Adrenal gland (tissue), 12 donors: ENCODE data around the gene NCLN. TPM values are rescaled to one million over a fixed set of nuclear protein-coding genes. Genes with fewer than 3 reads are reported as not detected.

Experiments
- DNase-seq, 7 donors: peaks; one replicate each; pipeline ENCODE4 v3.0.0-alpha.2; 2019 to 2020
- H3K27ac ChIP-seq, 5 donors: fragments of 200-600 bp; sonication (generic) in 4 of 5; 1 replicate in 3 of 5; 2 replicates in 2 of 5; pipeline versions ENCODE4 v1.5.1 to v1.8.0; 2016 to 2020; ENCODE audit warnings: mild to moderate bottlenecking in 1 of 5
- H3K27me3 ChIP-seq: fragments of 200-600 bp; 2 replicates; pipeline ENCODE4 v1.8.0; 2021
- H3K36me3 ChIP-seq, 2 donors: fragments of 200-600 bp; replicated peaks in 1 of 2; 1 replicate in 1 of 2; 2 replicates in 1 of 2; pipeline versions ENCODE4 v1.5.1 to v1.8.0; 2018 to 2022
- H3K4me1 ChIP-seq, 2 donors: fragments of 200-600 bp; replicated peaks in 1 of 2; 1 replicate in 1 of 2; 2 replicates in 1 of 2; pipeline versions ENCODE4 v1.5.1 to v1.8.0; 2018 to 2021
- H3K4me3 ChIP-seq, 4 donors: fragments of 200-600 bp; sonication (generic) in 3 of 4; one replicate each; pipeline ENCODE4 v1.5.1; 2016 to 2018
- H3K9me3 ChIP-seq, 3 donors: fragments of 200-600 bp; sonication (generic) in 1 of 3; replicated peaks in 1 of 3; 1 replicate in 2 of 3; 2 replicates in 1 of 3; pipeline versions ENCODE4 v1.5.1 to v1.8.0; 2016 to 2021
- POLR2A ChIP-seq, 2 donors: fragments of 450-650 bp; IDR thresholded peaks; one replicate each; pipeline ENCODE4 v1.6.1; 2017; ENCODE audit warnings: antibody characterized with exemption in 2 of 2, mild to moderate bottlenecking in 2 of 2, moderate library complexity in 1 of 2
- WGBS, 4 donors: extraction: QIAGEN DNeasy Blood & Tissue Kit in 2 of 4; methylation state at CpG; one replicate each; pipeline versions ENCODE4 v1.1.5 to v1.1.7; 2013 to 2017; 5-methylcytosine and 5-hydroxymethylcytosine counted together
- intact Hi-C, 2 donors: fragments of 100-400 bp; cut with DNase I; formaldehyde crosslinking; loops; one replicate each; pipeline versions ENCODE4 v1.14.1 to v1.15.0; 2022 to 2023
- polyA plus RNA-seq, 3 donors: library from polyadenylated mRNA; stranded (reverse); fragments of 200-250 nt in 2 of 3; fragments of 350-450 nt in 1 of 3; fragmentation: Illumina TruSeq in 1 of 3; extraction: RNeasy Lipid Tissue Mini Kit (QIAGEN cat#74804) in 1 of 3; gene quantifications; one replicate each; pipeline ENCODE4 v1.2.3, GENCODE V29; 2013 to 2014
- total RNA-seq, 9 donors: library from RNA; depleted of rRNA in 4 of 9; stranded (reverse); fragments of >200 nt in 4 of 9; fragments of 120-200 nt in 1 of 9; fragmentation: NEBNext Ultra II Directional in 1 of 9; extraction: Animal tissue kit (Norgen Biotek cat#: 25700) in 1 of 9; gene quantifications; one replicate each; pipeline versions ENCODE4 v1.1.0 to v1.2.4, GENCODE V29; 2013 to 2023
- TF ChIP-seq, protein P1 (sequence below), 6 experiments: fragments of 450-650 bp in 4 of 6; fragments of 200-600 bp in 2 of 6; sonication (generic) in 1 of 6; IDR thresholded peaks; 1 replicate in 5 of 6; 2 replicates in 1 of 6; pipeline versions ENCODE4 v1.5.1 to v1.8.0; 2016 to 2021; ENCODE audit warnings: antibody characterized with exemption in 6 of 6, mild to moderate bottlenecking in 2 of 6, moderate library complexity in 1 of 6
- donor health status: healthy with polysubstance abuse.
- donor health status: Bipolar disorder and iron deficiency.
- donor health status: DM: yes; HTN: yes; CAD: no.
- donor health status: DM: no; HTN: no; CAD: no.
- donor health status: DM: no; HTN: no; CAD: no.
- donor health status: DM: yes; HTN: yes; CAD: no.

NCLN gene
- total and polyA plus RNA-seq, 12 donors: 51.5 to 193 (median 94.0) TPM

DNA sequence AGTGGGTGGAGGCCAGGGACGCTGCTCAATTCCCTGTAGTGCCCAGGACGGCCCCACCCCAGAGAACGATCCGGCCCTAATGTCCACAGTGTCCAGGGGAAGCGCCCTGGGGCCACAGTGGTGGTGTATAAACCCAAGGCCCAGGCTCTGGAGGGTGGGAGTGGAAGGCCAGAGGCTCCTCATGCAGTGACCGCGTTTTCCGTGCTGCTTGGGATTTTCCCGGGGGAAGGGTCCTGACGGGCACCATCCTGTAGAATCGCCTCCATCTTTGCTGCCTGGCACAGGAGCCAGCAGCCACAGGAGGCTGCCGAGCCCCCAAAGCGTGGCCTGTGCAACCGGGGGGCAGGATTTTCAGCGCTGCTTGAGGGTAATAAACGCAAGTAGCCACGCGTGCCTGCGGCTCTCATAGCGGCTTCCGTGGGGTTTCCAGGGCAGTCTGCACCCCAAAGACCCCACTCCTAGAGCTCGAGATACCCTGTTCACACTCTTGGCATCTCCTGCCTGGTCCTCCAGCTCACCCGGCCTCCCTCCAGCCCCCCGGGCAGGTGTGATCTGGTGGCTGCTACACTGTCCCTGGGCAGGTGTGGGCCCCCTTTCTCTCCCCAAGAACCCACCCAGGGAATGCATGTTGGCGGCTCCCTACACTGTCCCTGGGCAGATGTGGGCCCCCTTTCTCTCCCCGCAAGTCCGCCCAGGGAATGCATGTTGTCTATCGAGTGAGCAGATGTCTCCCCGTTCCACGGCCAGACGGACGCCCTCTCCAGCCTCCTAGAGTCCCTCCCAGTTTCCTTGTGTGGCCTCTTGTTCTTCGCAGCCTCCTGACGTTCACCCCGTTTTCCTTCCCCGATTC, 2.2 kb downstream of the NCLN start:
- TF ChIP-seq POLR2A (IDR thresholded peaks at IDR 0.05): no peak
- TF ChIP-seq, protein P1, sequence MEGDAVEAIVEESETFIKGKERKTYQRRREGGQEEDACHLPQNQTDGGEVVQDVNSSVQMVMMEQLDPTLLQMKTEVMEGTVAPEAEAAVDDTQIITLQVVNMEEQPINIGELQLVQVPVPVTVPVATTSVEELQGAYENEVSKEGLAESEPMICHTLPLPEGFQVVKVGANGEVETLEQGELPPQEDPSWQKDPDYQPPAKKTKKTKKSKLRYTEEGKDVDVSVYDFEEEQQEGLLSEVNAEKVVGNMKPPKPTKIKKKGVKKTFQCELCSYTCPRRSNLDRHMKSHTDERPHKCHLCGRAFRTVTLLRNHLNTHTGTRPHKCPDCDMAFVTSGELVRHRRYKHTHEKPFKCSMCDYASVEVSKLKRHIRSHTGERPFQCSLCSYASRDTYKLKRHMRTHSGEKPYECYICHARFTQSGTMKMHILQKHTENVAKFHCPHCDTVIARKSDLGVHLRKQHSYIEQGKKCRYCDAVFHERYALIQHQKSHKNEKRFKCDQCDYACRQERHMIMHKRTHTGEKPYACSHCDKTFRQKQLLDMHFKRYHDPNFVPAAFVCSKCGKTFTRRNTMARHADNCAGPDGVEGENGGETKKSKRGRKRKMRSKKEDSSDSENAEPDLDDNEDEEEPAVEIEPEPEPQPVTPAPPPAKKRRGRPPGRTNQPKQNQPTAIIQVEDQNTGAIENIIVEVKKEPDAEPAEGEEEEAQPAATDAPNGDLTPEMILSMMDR (IDR thresholded peaks at IDR 0.05): no peak
- DNase-seq: no peak
- Histone ChIP-seq H3K9me3 (no peaks in the 10 kb centered on the region), H3K4me3 (no peak overlapping the region), H3K27me3 (no peaks in the 10 kb centered on the region), H3K27ac (peak overlapping the region in 1 of 5 donors; percentile 30), H3K4me1 (peaks cover 35 to 49% of the 10 kb centered on the region in 2 donors), H3K36me3 (no peaks in the 10 kb centered on the region)
- intact Hi-C loops: no loop called here
- 76 to 86% (median 78%) methylated on average over 16 to 36 of the region's 36 CpGs for WGBS, 4 donors

DNA sequence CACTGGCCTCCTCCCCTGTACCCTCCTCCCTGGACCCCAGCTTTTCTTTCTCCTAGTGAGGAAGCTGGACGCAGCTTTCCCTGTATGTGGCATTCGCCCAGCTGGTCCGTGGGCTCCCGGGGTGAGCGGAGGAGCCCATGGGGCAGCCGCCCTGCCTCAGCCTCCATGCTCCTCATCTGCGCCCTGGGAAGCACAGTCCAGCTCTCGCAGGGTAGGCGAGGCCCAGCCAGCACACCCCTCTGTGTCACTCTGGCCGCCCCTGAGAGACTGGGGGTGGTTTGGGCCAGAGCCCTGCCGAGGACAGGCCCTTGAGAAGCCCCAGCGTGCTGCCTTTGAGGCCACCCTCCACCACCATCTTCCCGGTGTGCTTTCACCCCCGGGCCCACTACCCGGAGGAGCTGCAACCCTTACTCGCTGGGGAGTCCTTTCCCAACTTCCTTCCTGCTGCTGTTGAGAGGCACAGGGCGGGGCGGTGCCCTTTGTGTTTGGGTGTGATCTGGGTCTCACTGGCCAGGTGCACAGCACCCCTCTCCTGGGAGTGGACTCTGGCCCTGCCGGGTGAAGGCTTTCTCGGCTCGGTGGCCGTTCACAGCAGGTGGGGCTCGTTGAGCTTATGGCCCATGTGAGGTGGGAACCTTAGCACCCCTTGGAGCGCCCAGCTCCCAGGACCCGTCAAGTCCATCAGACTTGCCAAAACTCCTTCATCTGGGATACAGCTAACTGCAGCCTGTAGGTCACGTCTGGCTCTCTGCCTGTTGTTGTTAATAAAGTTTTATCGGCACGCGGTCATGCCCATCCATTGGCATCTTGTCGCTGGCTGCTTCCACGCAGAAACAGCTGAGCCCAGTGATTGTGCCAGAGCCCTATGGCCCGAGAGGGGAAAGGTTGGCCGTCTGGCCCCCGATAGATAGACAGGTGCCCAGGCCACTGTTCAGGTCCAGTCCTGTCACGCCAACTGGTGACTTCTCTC, 3.2 kb downstream of the NCLN start:
- Histone ChIP-seq H3K4me3 (no peak overlapping the region), H3K27ac (peak overlapping the region in 4 of 5 donors; percentile 56 to 86 (median 66)), H3K27me3 (no peaks in the 10 kb centered on the region), H3K9me3 (no peaks in the 10 kb centered on the region), H3K36me3 (peaks cover 0 to 4% of the 10 kb centered on the region in 2 donors), H3K4me1 (peaks cover 35 to 49% of the 10 kb centered on the region in 2 donors)
- DNase-seq: peak in 2 of 7 donors; percentile 23 to 39
- WGBS, 4 donors: 85 to 88% (median 86%) methylated on average over 25 to 35 of the region's 35 CpGs
- no peak for TF ChIP-seq POLR2A (IDR thresholded peaks at IDR 0.05)
- TF ChIP-seq, protein P1 (IDR thresholded peaks at IDR 0.05): no peak
- intact Hi-C loops: no loop called here

DNA sequence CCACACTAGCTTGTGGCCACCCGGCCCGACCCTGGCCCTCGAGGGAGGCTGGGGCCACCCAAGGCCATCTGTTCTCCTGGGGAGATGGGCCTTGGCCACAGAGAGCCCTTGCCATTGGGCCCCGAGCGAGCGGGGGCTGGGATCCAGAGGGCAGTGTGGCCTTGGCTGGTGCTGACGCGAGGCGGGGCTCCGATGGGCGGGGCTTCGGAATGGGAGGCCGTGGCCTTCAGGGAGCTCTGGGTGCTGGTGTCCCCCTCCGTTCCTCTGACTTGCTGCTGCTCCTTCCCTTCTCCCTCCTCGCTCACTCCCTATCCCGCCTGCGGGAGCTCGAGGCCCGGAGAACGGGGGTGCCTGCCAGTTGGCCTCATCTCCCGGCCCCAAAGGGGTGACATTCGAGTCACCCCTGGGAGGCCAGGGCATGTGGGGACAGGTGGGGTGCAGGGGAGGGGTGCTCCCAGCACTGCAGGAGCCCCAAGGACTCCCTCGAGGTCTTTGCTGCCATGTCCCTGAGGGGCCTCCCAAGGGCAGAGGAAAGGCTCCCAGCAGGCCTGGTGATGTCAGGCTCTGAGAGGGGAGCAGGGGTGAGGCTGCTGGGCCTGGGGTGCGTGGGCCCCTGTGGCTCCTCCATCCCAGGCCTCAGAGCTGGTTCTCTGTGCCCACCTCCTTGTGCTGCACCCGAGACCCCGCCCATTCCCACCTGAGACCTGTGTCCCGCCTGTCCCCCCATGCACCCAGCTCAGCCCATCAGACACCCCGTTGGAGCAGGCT, 4.2 kb downstream of the NCLN start:
- Histone ChIP-seq H3K36me3 (peaks cover 0 to 4% of the 10 kb centered on the region in 2 donors), H3K27ac (peak overlapping the region; percentile 46 to 86 (median 59)), H3K9me3 (no peaks in the 10 kb centered on the region), H3K4me3 (peak overlapping the region in 1 of 4 donors; percentile 35), H3K27me3 (no peaks in the 10 kb centered on the region), H3K4me1 (peaks cover 35 to 49% of the 10 kb centered on the region in 2 donors)
- WGBS, 4 donors: 37 to 55% (median 48%) methylated on average over 10 to 28 of the region's 28 CpGs
- intact Hi-C loops: no loop called here
- TF ChIP-seq, protein P1 (IDR thresholded peaks at IDR 0.05): no peak
- peak in 1 of 2 donors; percentile 48 for TF ChIP-seq POLR2A (IDR thresholded peaks at IDR 0.05)
- peak; percentile 81 to 91 (median 90) for DNase-seq
